ENCODE data around the gene RYR1.
A peak's percentile ranks its signal among the peaks of the same experiment; 100 is the strongest.
"Not testable (repeated sequence)": the region's sequence is repeated elsewhere in the genome, so short reads cannot be mapped to it uniquely, and the experiment has no call there.

Gene RYR1

DNA sequence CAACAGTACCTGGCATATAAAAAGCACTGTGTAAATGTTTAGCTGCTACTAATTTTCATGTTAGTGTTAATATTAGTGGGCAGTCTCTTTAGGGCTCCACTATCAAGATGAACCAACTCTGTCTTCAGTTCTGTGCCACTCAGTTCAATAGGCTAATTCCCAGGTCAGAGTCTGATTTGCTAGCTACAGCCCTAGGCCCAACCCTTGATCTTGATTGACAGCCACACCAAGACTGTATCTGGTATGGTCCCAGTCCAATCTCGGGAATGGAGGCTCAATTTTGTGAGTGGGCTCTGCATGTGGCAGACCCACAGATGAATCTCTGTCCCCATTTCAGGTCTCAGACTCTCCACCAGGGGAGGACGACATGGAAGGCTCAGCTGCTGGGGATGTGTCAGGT, 138.2 kb downstream of the RYR1 start:
- DNase-seq, result no peak

DNA sequence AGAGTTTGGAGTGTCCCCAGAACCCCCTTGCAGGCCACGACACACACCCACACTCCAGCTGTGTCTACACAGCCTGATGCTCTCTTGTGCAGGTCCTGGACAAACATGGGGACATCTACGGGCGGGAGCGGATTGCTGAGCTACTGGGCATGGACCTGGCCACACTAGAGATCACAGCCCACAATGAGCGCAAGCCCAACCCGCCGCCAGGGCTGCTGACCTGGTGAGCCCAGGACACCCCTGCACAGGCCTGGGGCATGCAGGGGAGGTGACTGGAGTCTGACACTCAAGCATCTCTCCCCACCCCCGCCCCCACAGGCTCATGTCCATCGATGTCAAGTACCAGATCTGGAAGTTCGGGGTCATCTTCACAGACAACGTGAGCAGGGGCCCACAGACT, 144.3 kb downstream of the RYR1 start:
- no peak for DNase-seq

DNA sequence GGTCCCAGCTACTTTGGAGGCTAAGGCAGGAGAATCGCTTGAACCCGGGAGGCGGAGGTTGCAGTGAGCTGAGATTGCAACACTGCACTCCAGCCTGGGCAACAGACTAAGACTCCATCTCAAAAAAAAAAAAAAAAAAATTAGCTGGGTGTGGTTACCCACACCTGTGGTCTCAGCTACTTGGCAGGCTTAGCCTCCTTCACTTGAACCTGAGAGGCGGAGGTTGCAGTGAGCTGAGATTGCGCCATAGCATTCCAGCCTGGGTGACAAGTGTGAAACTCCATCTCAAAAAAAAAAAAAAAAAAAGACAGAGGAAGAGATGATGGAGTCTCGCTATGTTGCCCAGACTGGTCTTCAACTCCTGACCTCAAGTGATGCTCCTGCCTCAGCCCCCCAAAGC, 145.8 kb downstream of the RYR1 start:
- DNase-seq, result not testable (repeated sequence)

DNA sequence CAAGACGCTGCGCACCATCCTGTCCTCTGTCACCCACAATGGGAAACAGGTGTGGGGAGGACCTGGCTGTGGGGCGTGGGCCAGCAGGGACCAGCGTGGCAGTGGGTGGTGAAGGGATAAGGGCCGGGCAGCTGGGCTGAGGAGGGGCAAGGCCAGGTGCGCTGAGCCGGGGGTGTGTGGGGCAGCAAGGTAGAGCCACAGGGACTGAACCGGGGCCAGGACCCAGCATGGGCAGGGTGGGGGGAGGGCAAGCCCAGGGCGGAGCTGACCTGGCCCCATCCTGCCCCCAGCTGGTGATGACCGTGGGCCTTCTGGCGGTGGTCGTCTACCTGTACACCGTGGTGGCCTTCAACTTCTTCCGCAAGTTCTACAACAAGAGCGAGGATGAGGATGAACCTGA, 146.6 kb downstream of the RYR1 start:
- no peak for DNase-seq

- DNase-seq, result peak; percentile 20
Observed at GRCh38 chr19:38583219-38583984, 149.9 kb downstream of the RYR1 start.

DNA sequence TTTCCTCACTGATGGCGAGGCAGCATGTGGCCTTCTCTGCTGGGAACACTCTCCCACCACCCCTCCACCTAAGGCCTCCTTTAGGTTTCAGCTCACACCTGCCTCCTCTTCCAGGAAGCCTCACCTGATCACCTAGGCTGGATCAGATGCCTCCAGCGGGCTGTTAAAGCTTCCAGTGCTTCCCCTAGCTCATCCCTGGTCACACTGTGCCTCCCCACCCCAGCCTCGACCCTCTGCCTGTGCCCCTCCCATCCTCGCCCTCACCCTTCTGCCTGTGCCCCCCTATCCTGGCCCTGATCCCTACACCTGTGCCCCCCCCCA, 150.5 kb downstream of the RYR1 start:
- no peak for DNase-seq

DNA sequence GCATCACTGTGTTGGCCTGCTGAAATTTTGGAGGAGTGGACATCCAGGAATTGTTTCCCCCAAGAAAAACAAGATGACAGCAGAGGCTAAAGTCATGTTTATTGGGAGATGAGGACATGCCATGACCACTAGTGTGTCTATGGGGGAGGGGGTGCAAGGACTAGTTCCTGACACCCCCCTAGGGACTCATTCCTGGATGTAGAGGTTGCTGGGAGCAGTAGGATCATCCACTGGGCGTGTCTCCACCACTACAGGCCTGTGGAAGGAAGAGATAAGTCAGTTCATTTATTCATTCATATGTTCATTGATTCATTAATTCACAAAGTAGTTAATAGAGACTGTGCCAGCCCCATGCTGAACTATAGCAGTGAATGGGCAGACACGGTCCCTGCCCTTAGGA, 154.1 kb downstream of the RYR1 start:
- no peak for DNase-seq

DNA sequence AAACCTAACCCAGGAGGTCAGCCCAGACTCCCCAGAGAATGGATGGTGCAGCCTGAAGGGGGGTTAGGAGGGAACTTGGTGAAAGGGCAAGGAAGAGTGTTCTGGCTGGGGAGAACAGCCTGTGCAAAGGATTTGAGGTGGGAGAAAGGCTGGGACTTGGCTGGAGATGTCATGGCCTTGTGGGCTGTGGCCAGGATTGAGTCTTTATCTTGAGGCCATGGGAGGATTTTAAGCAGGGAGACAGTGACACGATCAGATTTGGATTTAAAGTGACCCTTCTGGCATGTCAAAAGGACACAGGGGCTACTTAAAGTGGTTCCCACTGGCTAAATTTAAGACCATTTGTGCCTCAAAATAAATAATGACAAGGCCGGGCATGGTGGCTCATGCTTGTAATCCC, 154.6 kb downstream of the RYR1 start:
- no peak for DNase-seq

GRCh38 chr19:38592940-38593339, 159.4 kb downstream of the RYR1 start:
- DNase-seq, result no peak

DNA sequence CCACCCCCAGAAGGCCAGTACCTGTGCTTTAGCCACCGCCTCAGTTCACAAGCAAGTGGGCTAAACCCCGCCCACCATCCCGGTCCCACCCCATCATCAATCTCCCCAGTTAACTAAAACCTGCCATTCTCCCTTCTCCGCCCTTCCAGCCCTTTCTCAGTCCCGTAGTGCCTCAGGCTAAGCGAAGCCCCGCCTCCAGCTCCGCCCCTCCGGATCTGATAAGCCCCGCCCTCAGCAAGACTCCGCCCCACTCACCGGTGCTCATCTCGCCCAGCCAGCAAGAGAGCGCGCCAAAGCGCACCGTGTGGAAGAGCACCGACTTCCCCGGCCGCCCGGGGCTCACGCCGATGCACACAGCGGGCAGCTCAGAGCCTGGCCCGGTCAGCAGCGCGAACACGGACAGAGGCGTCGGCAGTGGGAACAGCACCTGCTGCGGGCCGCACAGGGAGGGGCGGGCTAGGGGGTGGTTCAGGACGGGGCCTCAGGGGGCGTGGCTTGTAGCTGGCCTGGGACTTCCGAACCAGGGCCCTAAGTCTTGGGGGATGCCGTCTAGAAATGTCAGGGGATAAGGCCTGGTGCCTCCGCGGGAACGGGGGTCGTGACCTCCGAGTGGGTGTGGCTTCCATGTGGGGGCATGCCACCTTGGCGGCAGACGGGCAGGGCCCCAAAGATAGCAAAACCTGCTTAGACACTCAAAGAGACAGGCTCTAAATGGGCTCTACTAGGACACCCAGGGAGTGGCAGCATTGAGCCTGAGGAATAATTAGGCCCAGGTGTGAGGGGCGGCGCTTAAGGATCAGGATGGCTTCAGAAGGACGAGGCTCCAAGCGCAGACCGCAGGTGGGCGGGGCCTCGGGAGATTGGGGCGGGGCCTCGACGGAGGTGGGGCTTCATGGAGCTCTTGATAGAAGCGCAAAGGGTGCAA, 162.8 kb downstream of the RYR1 start:
- DNase-seq, result no peak

DNA sequence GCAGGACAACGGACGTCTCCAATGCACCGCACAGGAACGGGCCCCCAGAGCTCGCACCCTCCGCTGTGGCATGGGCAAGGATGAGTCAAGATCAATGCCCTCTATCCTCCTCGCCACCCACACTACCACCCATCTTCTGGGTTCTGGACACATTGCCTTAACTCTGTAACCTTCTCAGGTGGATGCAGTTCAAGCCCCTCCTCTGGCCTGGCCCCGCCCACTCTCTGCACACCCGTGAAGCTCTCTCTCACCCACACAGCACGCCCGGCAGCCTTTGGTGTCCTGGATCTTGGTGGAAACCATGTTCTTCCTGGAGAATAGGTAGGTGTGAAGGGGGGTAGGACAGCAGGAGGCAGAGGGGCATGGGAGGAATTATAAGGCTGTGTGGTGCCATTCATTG, 163.6 kb downstream of the RYR1 start:
- no peak for DNase-seq

- DNase-seq, result no peak
Observed at GRCh38 chr19:38599722-38600121, 166.2 kb downstream of the RYR1 start.

GRCh38 chr19:38602856-38603255, 169.4 kb downstream of the RYR1 start:
- not testable (repeated sequence) for DNase-seq

DNA sequence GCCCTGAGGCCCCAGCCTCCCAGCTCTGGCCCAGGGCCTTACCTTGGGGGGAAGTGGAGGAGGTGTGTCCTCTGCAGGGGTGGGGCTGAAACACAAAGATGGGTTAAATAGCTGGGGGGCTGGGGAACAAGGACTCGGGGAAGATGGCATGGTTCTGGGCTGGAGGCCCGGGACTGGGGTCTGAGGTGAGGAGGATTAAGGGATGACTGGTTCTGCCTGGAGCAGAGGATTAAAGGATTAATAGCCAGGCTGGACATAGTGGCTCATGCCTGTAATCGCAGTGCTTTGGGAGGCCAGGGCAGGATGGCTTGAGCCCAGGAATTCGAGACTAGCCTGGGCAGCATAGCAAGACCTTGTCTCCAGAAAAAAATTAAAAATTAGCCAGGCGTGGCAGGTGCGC, 172.6 kb downstream of the RYR1 start:
- DNase-seq, result no peak

- no peak for DNase-seq
Observed at GRCh38 chr19:38614289-38614688, 180.8 kb downstream of the RYR1 start.

DNA sequence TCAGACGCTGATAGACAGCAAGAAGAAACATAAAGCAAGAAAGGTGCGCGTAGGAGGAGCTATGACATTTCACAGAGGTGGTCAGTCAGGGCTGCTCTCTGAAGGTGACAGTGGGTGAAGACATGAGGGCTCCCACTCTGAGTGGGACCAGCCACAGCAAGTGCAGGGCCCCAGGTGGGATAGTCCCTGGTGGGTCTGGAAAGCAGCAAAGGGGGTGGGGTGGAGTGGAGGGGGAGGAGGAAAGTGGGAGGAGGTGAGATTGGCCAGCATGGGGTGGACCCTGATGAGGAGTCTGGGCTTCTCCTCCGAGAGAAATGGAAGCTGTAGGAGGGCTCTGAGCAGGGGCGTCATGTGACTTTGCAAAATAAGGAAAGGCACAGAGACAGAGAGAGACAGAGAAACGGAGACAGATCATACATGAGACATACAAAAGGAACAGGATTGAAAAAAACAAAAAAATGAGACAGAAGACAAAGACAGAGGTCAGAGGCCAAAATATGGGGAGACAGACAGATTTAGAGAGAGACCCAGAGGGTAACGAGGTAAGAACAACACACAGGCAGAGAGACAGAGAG, 181.6 kb downstream of the RYR1 start:
- DNase-seq, result no peak

GRCh38 chr19:38616265-38616664, 182.8 kb downstream of the RYR1 start:
- DNase-seq, result no peak

DNA sequence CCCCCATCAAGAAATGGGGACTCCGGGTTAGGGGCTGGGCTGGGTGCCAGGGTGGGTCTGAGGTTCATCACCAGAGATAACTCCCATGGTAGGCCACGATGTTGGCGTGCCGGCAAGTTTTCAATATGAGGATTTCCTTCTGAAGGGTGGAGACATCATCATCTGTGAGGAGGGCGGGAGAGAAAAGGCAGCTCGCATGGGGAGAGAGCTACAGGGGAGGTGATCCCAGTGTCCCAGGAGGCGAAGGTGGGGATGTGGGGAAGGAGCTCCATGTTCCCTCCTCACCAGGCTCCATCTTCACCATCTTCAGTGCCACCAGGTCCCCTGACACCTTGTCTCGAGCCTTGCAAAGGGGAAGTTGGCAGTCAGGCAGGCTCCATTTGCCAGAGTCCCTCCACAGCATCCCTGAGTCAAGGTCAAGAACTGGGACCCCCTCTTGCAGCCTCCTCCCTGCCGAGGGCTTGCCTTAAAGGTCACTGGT, 183.8 kb downstream of the RYR1 start:
- no peak for DNase-seq

GRCh38 chr19:38617764-38618589, 184.5 kb downstream of the RYR1 start, which contains the start of gene MAP4K1:
Gene MAP4K1 (minus strand): TSS chr19:38617953. CDS start chr19:38617895, 58 bp downstream.
- DNase-seq, result peak; percentile 8

- DNase-seq, result peak; percentile 100
Observed at GRCh38 chr19:38618590-38619360, 185.3 kb downstream of the RYR1 start, which contains the start of gene EIF3K. Gene EIF3K (plus strand): TSS chr19:38619188. CDS start chr19:38619269, 81 bp downstream.

DNA sequence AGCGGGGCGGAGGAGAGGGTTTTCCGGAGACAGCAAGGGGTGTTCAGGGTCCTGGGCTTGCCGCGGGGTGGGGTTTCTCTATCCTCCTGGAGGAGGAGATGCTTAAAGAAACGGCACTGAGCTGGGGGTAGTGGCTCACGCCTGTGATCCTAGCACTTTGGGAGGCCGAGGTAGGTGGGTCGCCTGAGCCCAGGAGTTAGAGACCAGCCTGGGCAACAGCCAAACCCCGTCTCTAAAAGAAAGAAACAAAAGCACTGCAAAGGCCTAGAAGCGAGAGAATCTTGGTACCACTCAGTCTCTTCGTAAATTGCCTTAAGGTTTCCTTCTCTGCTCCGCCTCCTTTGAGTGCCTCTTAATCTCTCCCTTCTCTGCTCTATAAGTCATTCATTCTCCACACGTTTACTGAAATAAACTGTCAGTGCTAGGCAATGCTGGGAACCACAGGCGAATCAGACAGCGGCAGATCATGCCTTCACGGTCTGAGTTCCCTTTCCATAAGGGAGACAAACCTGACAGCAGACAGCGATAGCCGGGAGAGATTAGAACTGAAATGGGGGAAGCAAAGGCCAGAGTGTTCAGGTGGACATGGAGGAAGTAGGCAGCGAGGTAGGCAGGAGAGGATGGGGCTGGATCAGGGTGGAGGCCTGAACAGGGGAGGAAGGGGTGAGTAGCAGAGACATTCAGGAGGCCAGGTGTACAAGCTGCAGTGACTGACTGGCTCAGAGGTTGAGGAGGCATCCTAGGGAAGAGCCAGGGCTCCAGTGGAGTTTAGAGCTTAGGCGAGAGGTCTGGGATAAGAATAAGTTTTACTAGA, 186.1 kb downstream of the RYR1 start:
- DNase-seq, result peak; percentile 4
